ENCODE data around the gene VAV1.

The VAV1 gene

DNA sequence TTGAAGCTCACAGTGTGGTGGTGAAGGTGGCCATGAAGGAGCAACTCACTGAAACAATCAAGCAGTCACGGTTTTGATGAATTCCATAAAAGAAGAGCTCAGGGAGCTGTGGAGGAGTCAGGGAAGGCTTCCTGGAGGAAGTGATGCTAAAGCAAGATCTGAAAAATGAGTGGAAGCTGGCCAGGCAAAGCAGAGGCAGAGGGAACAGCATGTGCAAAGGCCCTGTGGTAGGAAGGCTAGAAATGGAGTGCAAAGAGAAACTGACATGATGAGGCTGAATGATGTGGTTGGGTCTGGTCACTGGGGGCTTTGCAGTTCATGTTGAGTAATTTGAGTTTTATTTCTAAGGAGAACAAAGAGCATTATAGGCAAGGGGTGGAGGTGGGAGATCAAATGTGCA lies 121.8 kb downstream of the VAV1 start:
- no peak for DNase-seq (ENCODE audit: low read depth)

- DNase-seq (ENCODE audit: low read depth), result no peak
These were observed 130.9 kb downstream of the VAV1 start for GRCh38 chr19:6903446-6903845.

- DNase-seq (ENCODE audit: low read depth), result no peak
These were observed 134.1 kb downstream of the VAV1 start for GRCh38 chr19:6906559-6907060.
